Liver (tissue), 9 donors: Measurements from ENCODE around the gene CNKSR3. TPM values are rescaled to one million over a fixed set of nuclear protein-coding genes. Genes with fewer than 3 reads are reported as not detected.

Experiments used
- DNase-seq: peaks from one replicate; pipeline ENCODE4 v3.0.0-alpha.2; 2017; ENCODE audit warnings: low spot score
- H3K27ac ChIP-seq, 2 donors: one replicate each; pipeline ENCODE4 v1.7.0; 2013; ENCODE audit warnings: inconsistent platforms in 2 of 2, low read length in 2 of 2, control low read depth in 1 of 2, low read depth in 1 of 2, mild to moderate bottlenecking in 1 of 2
- H3K27me3 ChIP-seq, 4 donors: one replicate each; pipeline versions ENCODE4 v1.6.1 to v1.7.0; 2013; ENCODE audit warnings: low read length in 3 of 4, inconsistent platforms in 1 of 4, mild to moderate bottlenecking in 1 of 4, moderate library complexity in 1 of 4; ENCODE audit not compliant: control insufficient read depth in 4 of 4, insufficient read depth in 4 of 4
- H3K36me3 ChIP-seq, 4 donors: one replicate each; pipeline versions ENCODE4 v1.6.1 to v1.7.0; 2013; ENCODE audit warnings: low read length in 3 of 4, mild to moderate bottlenecking in 3 of 4, low read depth in 1 of 4, moderate library complexity in 1 of 4; ENCODE audit not compliant: control insufficient read depth in 4 of 4, insufficient read depth in 3 of 4
- H3K4me1 ChIP-seq, 4 donors: one replicate each; pipeline versions ENCODE4 v1.6.1 to v1.7.0; 2013; ENCODE audit warnings: low read length in 3 of 4, mild to moderate bottlenecking in 3 of 4, moderate library complexity in 1 of 4; ENCODE audit not compliant: control insufficient read depth in 4 of 4, insufficient read depth in 4 of 4
- H3K4me3 ChIP-seq, 3 donors: one replicate each; pipeline versions ENCODE4 v1.6.1 to v1.7.0; 2013; ENCODE audit warnings: low read length in 3 of 3, control low read depth in 1 of 3, low read depth in 1 of 3, mild to moderate bottlenecking in 1 of 3
- H3K9ac ChIP-seq, 2 donors: one replicate each; pipeline ENCODE4 v1.7.0; 2013; ENCODE audit warnings: low read length in 2 of 2, mild to moderate bottlenecking in 2 of 2, moderate library complexity in 2 of 2, control low read depth in 1 of 2, low read depth in 1 of 2
- H3K9me3 ChIP-seq, 4 donors: one replicate each; pipeline versions ENCODE4 v1.6.1 to v1.7.0; 2013; ENCODE audit warnings: low read length in 3 of 4; ENCODE audit not compliant: control insufficient read depth in 4 of 4
- ATF3 ChIP-seq: IDR thresholded peaks from 2 replicates; pipeline ENCODE4 v1.6.1; 2016; ENCODE audit warnings: antibody characterized with exemption
- CTCF ChIP-seq: fragments of 150-350 bp; IDR thresholded peaks from 2 replicates; pipeline ENCODE4 v1.5.1; 2017; ENCODE audit warnings: improper control_type of control experiment, low read depth, low read length; ENCODE audit not compliant: missing input control
- EGR1 ChIP-seq, 2 donors: IDR thresholded peaks; 2 replicates each; pipeline ENCODE4 v1.6.1; 2016 to 2018; ENCODE audit warnings: antibody characterized with exemption in 2 of 2, low read depth in 2 of 2
- HNF4A ChIP-seq, 2 donors: conservative IDR thresholded peaks; 2 replicates each; pipeline ENCODE4 v1.6.1; 2016; ENCODE audit warnings: antibody characterized with exemption in 2 of 2, mild to moderate bottlenecking in 2 of 2
- REST ChIP-seq: IDR thresholded peaks from 2 replicates; pipeline ENCODE4 v1.6.1; 2016; ENCODE audit warnings: antibody characterized with exemption, mild to moderate bottlenecking
- TAF1 ChIP-seq: conservative IDR thresholded peaks from 2 replicates; pipeline ENCODE4 v1.6.1; 2016; ENCODE audit warnings: antibody characterized with exemption, mild to moderate bottlenecking
- WGBS: extraction: QIAGEN DNeasy Blood & Tissue Kit; methylation state at CpG from one replicate; pipeline ENCODE4 v1.1.7; 2013; 5-methylcytosine and 5-hydroxymethylcytosine counted together
- polyA plus RNA-seq, 2 donors: library from polyadenylated mRNA; stranded (reverse) in 1 of 2; unstranded in 1 of 2; fragments of 200-250 nt in 1 of 2; fragments of >200 nt in 1 of 2; fragmentation: Nextera tagmentation in 1 of 2; extraction: Ambion mirVana in 1 of 2; gene quantifications; one replicate each; pipeline versions ENCODE4 v1.2.1 to v1.2.3, GENCODE V29; 2013 to 2015
- total RNA-seq, 2 donors: library from RNA; depleted of rRNA; stranded (reverse); fragments of >200 nt; gene quantifications; one replicate each; pipeline ENCODE4 v1.2.3, GENCODE V29; 2014
- donor health status: healthy.
- donor health status: healthy.
- donor health status: healthy.
- donor health status: healthy.
- donor health status: healthy.

Gene CNKSR3
- total and polyA plus RNA-seq, 4 donors, result 6.4 to 22.7 (median 15.0) TPM

- no peak for TF ChIP-seq CTCF
These were observed 10.5 kb downstream of the CNKSR3 start (continued) for GRCh38 chr6:154499855-154500589.

- H3K4me3 ChIP-seq, result no peak overlapping the region
- no peak for TF ChIP-seq REST
- no peak for TF ChIP-seq ATF3
- peak; percentile 71 to 73 for TF ChIP-seq HNF4A (conservative IDR thresholded peaks at IDR 0.05)
- no peaks in the 10 kb centered on the region for H3K27me3 ChIP-seq
- 67% methylated on average over 6 of the region's 6 CpGs for WGBS
- no peaks in the 10 kb centered on the region for H3K9me3 ChIP-seq
- DNase-seq, result no peak
- H3K9ac ChIP-seq, result no peak overlapping the region
- no peaks in the 10 kb centered on the region for H3K36me3 ChIP-seq
- H3K27ac ChIP-seq, result no peak overlapping the region
- H3K4me1 ChIP-seq, result peaks cover 4 to 20% (median 13%) of the 10 kb centered on the region in 4 donors
These were observed 12.0 kb downstream of the CNKSR3 start for GRCh38 chr6:154498340-154498934.

- no peak for DNase-seq
- Histone ChIP-seq H3K4me1 (peaks cover 9 to 23% (median 14%) of the 10 kb centered on the region in 4 donors), H3K9ac (no peak overlapping the region), H3K27ac (no peak overlapping the region), H3K27me3 (no peaks in the 10 kb centered on the region), H3K9me3 (no peaks in the 10 kb centered on the region), H3K4me3 (no peak overlapping the region), H3K36me3 (no peaks in the 10 kb centered on the region)
- WGBS, result 92% methylated on average over 16 of the region's 16 CpGs
- TF ChIP-seq EGR1 (IDR thresholded peaks at IDR 0.05; ENCODE audit: low read depth in 2 of 2), result no peak
- no peak for TF ChIP-seq CTCF
- no peak for TF ChIP-seq TAF1
These were observed 13.5 kb downstream of the CNKSR3 start for GRCh38 chr6:154496793-154497517.
